Measurements from ENCODE around the gene BMP2K. TPM values are rescaled to one million over a fixed set of nuclear protein-coding genes. Genes with fewer than 3 reads are reported as not detected.

Gene BMP2K
- total and polyA plus RNA-seq, 8 donors: 4.7 to 68.7 (median 17.0) TPM

DNA sequence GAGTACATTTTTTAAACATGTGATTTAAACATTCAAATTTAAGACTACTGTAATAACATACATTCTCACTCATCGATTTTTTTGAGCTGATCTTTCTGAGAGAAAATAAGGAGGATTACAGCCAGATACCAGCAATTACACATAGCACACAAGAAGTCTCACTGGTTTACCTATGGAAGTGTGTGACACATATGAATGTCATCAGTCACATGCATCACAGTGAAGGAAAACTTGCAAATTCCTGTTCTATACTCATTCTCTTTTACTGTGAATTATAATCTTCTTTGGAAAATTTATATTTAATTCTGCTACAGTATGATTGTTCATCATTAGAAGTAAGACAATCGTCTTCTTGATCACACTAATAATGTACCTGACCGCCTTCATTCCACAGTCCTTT lies 21.3 kb upstream of the BMP2K start:
- H3K36me3 ChIP-seq: no peaks in the 10 kb centered on the region
- intact Hi-C loops (cut with DNase I; ENCODE audit: low total_unique reads): no loop called here
- no peaks in the 10 kb centered on the region for H3K4me1 ChIP-seq
- H3K27ac ChIP-seq: no peak overlapping the region
- TF ChIP-seq POLR2A (IDR thresholded peaks at IDR 0.05): no peak
- no peak for TF ChIP-seq EP300 (IDR thresholded peaks at IDR 0.05)
- TF ChIP-seq, protein P1, sequence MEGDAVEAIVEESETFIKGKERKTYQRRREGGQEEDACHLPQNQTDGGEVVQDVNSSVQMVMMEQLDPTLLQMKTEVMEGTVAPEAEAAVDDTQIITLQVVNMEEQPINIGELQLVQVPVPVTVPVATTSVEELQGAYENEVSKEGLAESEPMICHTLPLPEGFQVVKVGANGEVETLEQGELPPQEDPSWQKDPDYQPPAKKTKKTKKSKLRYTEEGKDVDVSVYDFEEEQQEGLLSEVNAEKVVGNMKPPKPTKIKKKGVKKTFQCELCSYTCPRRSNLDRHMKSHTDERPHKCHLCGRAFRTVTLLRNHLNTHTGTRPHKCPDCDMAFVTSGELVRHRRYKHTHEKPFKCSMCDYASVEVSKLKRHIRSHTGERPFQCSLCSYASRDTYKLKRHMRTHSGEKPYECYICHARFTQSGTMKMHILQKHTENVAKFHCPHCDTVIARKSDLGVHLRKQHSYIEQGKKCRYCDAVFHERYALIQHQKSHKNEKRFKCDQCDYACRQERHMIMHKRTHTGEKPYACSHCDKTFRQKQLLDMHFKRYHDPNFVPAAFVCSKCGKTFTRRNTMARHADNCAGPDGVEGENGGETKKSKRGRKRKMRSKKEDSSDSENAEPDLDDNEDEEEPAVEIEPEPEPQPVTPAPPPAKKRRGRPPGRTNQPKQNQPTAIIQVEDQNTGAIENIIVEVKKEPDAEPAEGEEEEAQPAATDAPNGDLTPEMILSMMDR (IDR thresholded peaks at IDR 0.05): no peak
- TF ChIP-seq POLR2AphosphoS5 (IDR thresholded peaks at IDR 0.05): no peak
- WGBS, 5 donors: 83 to 91% (median 90%) methylated on average over 3 of the region's 3 CpGs
- H3K4me3 ChIP-seq: no peak overlapping the region
- DNase-seq: no peak
- no peaks in the 10 kb centered on the region for H3K27me3 ChIP-seq
- H3K9me3 ChIP-seq: no peaks in the 10 kb centered on the region

DNA sequence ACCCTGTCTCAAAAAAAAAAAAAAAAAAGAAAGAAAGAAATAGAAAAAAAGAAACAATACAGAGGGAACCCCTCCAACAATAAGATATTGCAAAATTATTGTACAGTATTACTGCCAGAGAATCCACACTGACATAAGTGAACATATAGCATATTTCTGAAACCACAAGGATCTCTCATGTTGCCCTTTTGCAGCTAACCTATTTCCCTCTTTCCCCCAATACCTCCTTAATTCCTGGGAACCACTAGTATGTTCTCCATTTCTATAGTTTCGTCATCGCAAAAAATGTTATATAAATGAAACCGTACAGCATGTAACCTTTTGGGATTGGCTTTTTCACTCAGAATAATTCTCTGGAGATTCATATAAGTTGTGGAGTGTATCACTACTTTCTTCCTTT lies 20.0 kb upstream of the BMP2K start:
- no peaks in the 10 kb centered on the region for H3K27me3 ChIP-seq
- TF ChIP-seq, protein P1 (IDR thresholded peaks at IDR 0.05): no peak
- TF ChIP-seq POLR2AphosphoS5 (IDR thresholded peaks at IDR 0.05) (no peak), EP300 (IDR thresholded peaks at IDR 0.05) (no peak), POLR2A (IDR thresholded peaks at IDR 0.05) (no peak)
- no peak overlapping the region for H3K27ac ChIP-seq
- H3K36me3 ChIP-seq: no peaks in the 10 kb centered on the region
- intact Hi-C loops (cut with DNase I; ENCODE audit: low total_unique reads): no loop called here
- H3K4me1 ChIP-seq: no peaks in the 10 kb centered on the region
- DNase-seq: no peak
- no peaks in the 10 kb centered on the region for H3K9me3 ChIP-seq
- 72 to 96% (median 92%) methylated on average over 3 of the region's 3 CpGs for WGBS, 5 donors
- H3K4me3 ChIP-seq: no peak overlapping the region

DNA sequence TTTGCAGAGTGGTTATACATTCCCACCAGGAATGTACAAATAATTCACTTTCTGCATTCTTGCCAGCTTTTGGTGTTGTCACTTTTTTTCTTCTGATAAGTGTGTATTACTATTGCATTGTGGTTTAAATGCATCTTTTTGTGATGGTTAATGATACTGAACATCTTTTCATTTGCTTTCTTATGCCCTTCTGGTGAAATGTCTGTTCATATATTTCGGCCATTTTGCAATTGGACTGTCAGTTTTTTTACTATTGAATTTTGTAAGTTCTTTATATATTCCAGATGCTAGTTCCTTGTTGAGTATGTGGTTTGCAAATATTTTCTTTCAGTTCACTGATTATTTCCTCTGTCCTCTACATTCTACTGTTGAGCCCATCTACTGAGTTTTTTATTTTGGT lies 19.4 kb upstream of the BMP2K start:
- Histone ChIP-seq H3K4me3 (no peak overlapping the region), H3K36me3 (no peaks in the 10 kb centered on the region), H3K4me1 (no peaks in the 10 kb centered on the region), H3K27ac (no peak overlapping the region), H3K9me3 (no peaks in the 10 kb centered on the region), H3K27me3 (no peaks in the 10 kb centered on the region)
- WGBS, 5 donors: 91 to 97% (median 95%) methylated on average over 1 of the region's 1 CpG
- intact Hi-C loops (cut with DNase I; ENCODE audit: low total_unique reads): no loop called here
- DNase-seq: no peak
- TF ChIP-seq POLR2AphosphoS5 (IDR thresholded peaks at IDR 0.05) (no peak), EP300 (IDR thresholded peaks at IDR 0.05) (no peak), POLR2A (IDR thresholded peaks at IDR 0.05) (no peak)
- TF ChIP-seq, protein P1 (IDR thresholded peaks at IDR 0.05): no peak

DNA sequence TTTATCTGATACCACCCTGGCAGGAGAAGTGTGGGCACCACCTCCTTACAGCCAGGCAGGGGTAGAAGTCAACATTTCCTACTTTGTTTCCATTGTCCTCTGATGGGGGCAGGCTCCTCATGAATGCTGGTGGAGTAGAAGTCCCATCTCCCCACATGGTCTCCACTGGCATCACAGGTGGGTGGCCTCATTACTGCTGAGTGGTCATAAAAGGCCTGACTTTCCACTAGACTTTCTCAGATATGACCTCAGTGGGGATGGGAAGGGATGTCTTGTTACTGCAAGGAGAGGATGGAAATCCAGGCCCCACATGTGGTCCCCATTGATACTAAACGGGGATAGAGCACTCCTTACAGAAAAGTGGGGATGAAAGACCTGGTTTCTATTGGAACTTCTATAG lies 18.6 kb upstream of the BMP2K start:
- WGBS, 5 donors: 83 to 100% (median 92%) methylated on average over 1 of the region's 1 CpG
- no peaks in the 10 kb centered on the region for H3K27me3 ChIP-seq

More for the DNA sequence above, 18.6 kb upstream of the BMP2K start:
- Histone ChIP-seq H3K36me3 (no peaks in the 10 kb centered on the region), H3K4me3 (no peak overlapping the region), H3K4me1 (no peaks in the 10 kb centered on the region), H3K9me3 (no peaks in the 10 kb centered on the region), H3K27ac (no peak overlapping the region)
- no peak for DNase-seq
- TF ChIP-seq, protein P1 (IDR thresholded peaks at IDR 0.05): no peak
- TF ChIP-seq EP300 (IDR thresholded peaks at IDR 0.05): no peak
- TF ChIP-seq POLR2A (IDR thresholded peaks at IDR 0.05): no peak
- no peak for TF ChIP-seq POLR2AphosphoS5 (IDR thresholded peaks at IDR 0.05)
- intact Hi-C loops (cut with DNase I; ENCODE audit: low total_unique reads): no loop called here

All from stomach (tissue), 9 donors.